Measurements from ENCODE around the gene KPNA1. TPM values are rescaled to one million over a fixed set of nuclear protein-coding genes. Genes with fewer than 3 reads are reported as not detected.

The KPNA1 gene
- total and polyA plus RNA-seq, 9 donors: 10.7 to 68.3 (median 50.5) TPM

DNA sequence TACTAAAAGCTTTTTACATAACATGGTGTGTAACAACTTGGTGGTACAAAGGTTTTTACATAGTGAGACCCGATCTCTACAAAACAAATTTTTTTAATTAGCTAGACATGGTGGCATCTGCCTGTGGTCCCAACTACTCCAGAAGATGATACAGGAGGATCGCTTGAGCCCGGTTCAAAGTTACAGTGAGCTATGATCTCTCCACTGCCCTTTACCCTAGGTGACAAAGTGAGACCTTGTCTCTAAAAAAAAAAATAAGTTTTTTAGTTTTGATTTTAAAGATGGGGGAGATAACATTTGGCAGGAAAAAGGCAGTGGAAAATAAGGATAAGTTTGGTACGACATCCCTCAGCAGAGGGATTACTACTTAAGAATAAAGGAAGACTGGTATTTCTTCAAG, 124.8 kb downstream of the KPNA1 start:
- intact Hi-C loops (cut with DNase I): loop anchor here in 2 of 4 donors (5.0 to 10.0 kb wide), 4 partner anchors 287 to 845 kb away; partner anchors contain the start of genes HSPBAP1 (in 1 of the 2), PARP14 (in 1 of the 2), POLQ (in 1 of the 2) and SLC49A4 (in 1 of the 2)
- DNase-seq: no peak
- Histone ChIP-seq H3K4me3 (no peak overlapping the region), H3K4me1 (ENCODE audit: insufficient read depth) (peaks cover 4% of the 10 kb centered on the region), H3K9me3 (no peaks in the 10 kb centered on the region), H3K27me3 (no peaks in the 10 kb centered on the region), H3K27ac (no peak overlapping the region), H3K36me3 (no peaks in the 10 kb centered on the region)
- TF ChIP-seq EP300 (IDR thresholded peaks at IDR 0.05): no peak
- 85 to 88% (median 86%) methylated on average over 4 of the region's 4 CpGs for WGBS, 3 donors

DNA sequence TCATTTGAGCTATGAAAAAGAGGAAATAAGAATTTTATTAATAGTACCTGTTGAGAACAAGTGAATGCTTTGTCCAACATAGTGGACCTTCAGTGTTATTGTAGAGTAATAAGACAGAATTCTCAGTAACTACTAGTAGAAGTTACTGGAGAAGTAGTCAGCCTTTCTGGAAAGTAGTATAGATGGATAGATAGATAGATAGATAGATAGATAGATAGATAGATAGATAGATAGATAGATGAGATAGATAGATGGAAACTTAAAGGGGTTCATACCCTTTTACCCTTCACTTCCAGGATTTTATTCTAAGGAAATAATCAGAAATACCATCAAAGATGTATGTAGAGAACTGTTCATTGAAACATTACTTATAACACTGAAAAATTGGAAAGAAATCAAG, 125.5 kb downstream of the KPNA1 start:
- Histone ChIP-seq H3K9me3 (no peaks in the 10 kb centered on the region), H3K36me3 (no peaks in the 10 kb centered on the region), H3K4me3 (no peak overlapping the region), H3K4me1 (ENCODE audit: insufficient read depth) (peaks cover 4% of the 10 kb centered on the region), H3K27ac (no peak overlapping the region), H3K27me3 (no peaks in the 10 kb centered on the region)
- intact Hi-C loops (cut with DNase I): loop anchor here in 1 of 4 donors (10.0 kb wide), 2 partner anchors 406 to 844 kb away; partner anchors contain the start of genes HSPBAP1, POLQ and SLC49A4
- DNase-seq: no peak
- TF ChIP-seq EP300 (IDR thresholded peaks at IDR 0.05): no peak
- TF ChIP-seq POLR2A (IDR thresholded peaks at IDR 0.05): no peak

DNA sequence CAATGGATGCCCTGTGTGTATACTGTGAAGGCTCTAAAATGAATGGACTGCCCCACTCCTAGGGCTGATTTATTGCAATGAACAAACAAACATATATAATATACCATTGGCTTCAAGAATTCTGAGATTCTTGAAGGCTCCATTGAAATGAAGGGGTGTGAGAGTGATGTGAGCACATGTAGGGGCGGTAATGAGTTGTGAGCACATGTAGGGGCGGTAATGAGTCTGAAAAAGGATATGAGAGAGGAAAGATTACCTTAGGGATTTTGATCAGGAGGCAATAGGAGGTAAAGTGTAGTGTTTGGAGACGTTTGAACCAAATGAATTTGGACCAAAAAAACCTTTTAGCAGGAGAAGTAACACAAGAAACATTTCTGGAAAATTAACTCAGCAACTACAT, 127.0 kb downstream of the KPNA1 start:
- intact Hi-C loops (cut with DNase I): loop anchor here in 1 of 4 donors (10.0 kb wide), 2 partner anchors 407 to 843 kb away; partner anchors contain the start of genes HSPBAP1, POLQ and SLC49A4
- no peaks in the 10 kb centered on the region for H3K9me3 ChIP-seq
- WGBS, 3 donors: 82 to 86% (median 86%) methylated on average over 3 of the region's 3 CpGs
- no peak for DNase-seq
- no peaks in the 10 kb centered on the region for H3K36me3 ChIP-seq
- no peak overlapping the region for H3K4me3 ChIP-seq
- no peaks in the 10 kb centered on the region for H3K27me3 ChIP-seq
- TF ChIP-seq EP300 (IDR thresholded peaks at IDR 0.05): no peak
- no peak for TF ChIP-seq POLR2A (IDR thresholded peaks at IDR 0.05)
- TF ChIP-seq, protein P1, sequence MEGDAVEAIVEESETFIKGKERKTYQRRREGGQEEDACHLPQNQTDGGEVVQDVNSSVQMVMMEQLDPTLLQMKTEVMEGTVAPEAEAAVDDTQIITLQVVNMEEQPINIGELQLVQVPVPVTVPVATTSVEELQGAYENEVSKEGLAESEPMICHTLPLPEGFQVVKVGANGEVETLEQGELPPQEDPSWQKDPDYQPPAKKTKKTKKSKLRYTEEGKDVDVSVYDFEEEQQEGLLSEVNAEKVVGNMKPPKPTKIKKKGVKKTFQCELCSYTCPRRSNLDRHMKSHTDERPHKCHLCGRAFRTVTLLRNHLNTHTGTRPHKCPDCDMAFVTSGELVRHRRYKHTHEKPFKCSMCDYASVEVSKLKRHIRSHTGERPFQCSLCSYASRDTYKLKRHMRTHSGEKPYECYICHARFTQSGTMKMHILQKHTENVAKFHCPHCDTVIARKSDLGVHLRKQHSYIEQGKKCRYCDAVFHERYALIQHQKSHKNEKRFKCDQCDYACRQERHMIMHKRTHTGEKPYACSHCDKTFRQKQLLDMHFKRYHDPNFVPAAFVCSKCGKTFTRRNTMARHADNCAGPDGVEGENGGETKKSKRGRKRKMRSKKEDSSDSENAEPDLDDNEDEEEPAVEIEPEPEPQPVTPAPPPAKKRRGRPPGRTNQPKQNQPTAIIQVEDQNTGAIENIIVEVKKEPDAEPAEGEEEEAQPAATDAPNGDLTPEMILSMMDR (IDR thresholded peaks at IDR 0.05): no peak
- peaks cover 4% of the 10 kb centered on the region for H3K4me1 ChIP-seq (ENCODE audit: insufficient read depth)
- H3K27ac ChIP-seq: no peak overlapping the region

DNA sequence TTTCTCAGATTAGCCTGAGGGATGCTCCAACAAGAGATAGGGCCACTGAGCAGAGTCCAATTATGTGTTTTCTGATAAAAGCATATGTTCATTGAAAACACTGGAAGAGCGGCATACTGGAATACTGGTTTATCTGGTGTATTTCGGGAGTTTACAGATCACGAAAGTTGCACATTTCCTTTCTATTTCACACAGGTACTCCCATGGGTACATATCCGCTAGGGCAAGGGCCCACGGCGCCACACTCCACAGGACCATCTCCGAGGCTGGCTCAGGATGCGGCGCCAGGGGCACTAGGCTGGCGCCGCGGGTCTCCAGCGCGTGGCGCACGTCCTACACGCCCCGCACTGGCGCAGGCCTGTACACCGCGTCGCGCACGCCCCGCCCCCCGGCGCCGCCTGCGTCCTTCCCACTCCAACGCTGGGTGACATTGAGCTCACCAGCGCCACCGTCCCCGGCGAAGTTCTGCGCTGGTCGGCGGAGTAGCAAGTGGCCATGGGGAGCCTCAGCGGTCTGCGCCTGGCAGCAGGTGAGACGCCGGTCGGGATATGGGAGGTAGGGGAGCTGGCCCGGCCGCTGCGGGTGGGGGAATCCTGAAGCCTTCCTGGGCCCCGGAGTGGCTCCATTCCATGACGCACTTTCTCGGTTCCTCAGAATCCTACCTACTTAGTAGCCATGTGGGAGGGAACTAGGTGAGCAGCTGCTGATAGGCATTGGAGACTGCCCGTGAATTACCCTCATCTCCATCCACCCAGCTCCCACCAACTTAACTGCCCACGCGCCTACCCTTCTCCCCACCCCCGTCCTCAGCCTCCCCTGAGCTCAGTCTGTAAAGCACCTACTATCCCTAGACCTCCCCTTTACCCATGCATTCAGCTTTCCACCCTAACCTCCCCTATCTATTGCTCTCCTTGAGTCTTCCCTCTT, 130.7 kb downstream of the KPNA1 start, which contains the start of gene FAM162A:
TSS of gene FAM162A (plus strand) at position 412 of the 927 bp plus-strand sequence. CDS start at position 496, 84 bp downstream.
- intact Hi-C loops (cut with DNase I): loop anchor here in 2 of 4 donors (5.0 to 10.0 kb wide), 3 partner anchors 411 to 839 kb away; partner anchors contain the start of genes HSPBAP1 (in 1 of the 2), POLQ (in 1 of the 2) and SLC49A4 (in 1 of the 2)

More for the DNA sequence above, 130.7 kb downstream of the KPNA1 start, which contains the start of gene FAM162A:
- Histone ChIP-seq H3K27ac (peak within 1 kb of the TSS; percentile 83 to 86), H3K36me3 (no peaks in the 10 kb centered on the region), H3K9me3 (no peaks in the 10 kb centered on the region), H3K4me1 (ENCODE audit: insufficient read depth) (no peaks in the 10 kb centered on the region), H3K27me3 (no peaks in the 10 kb centered on the region), H3K4me3 (peak within 1 kb of the TSS; percentile 75)
- TF ChIP-seq EP300 (IDR thresholded peaks at IDR 0.05) (no peak), POLR2A (IDR thresholded peaks at IDR 0.05) (peak; percentile 82)
- TF ChIP-seq, protein P1 (IDR thresholded peaks at IDR 0.05): peak in 2 of 3 donors; percentile 62 to 63
- peak; percentile 87 to 92 (median 90) for DNase-seq
- 0 to 1% (median 0%) methylated on average over 50 to 52 of the region's 52 CpGs for WGBS, 3 donors

Measured in ovary (tissue), 9 donors.